Thyroid gland (tissue), 4 donors: Measurements from ENCODE around the gene SGCD. TPM values are rescaled to one million over a fixed set of nuclear protein-coding genes. Genes with fewer than 3 reads are reported as not detected.

Experiments used
- DNase-seq, 2 donors: peaks; one replicate each; pipeline ENCODE4 v3.0.0-alpha.2; 2019
- H3K27ac ChIP-seq, 3 donors: fragments of 200-600 bp; sonication (generic); 1 replicate in 2 of 3; 2 replicates in 1 of 3; pipeline ENCODE4 v1.5.1; 2016 to 2019; ENCODE audit warnings: mild to moderate bottlenecking in 1 of 3, moderate library complexity in 1 of 3
- H3K27me3 ChIP-seq: fragments of 200-600 bp; sonication (generic); one replicate; pipeline ENCODE4 v1.5.1; 2019
- H3K36me3 ChIP-seq, 2 donors: fragments of 200-600 bp; sonication (generic); one replicate each; pipeline ENCODE4 v1.5.1; 2016 to 2019
- H3K4me1 ChIP-seq, 2 donors: fragments of 200-600 bp; sonication (generic); one replicate each; pipeline ENCODE4 v1.5.1; 2017 to 2019
- H3K4me3 ChIP-seq, 3 donors: fragments of 200-600 bp; sonication (generic); replicated peaks in 1 of 3; 1 replicate in 2 of 3; 2 replicates in 1 of 3; pipeline ENCODE4 v1.5.1; 2016; ENCODE audit warnings: mild to moderate bottlenecking in 1 of 3
- H3K9me3 ChIP-seq: fragments of 200-600 bp; sonication (generic); one replicate; pipeline ENCODE4 v1.5.1; 2017
- POLR2A ChIP-seq, 2 donors: fragments of 450-650 bp; IDR thresholded peaks; one replicate each; pipeline ENCODE4 v1.6.1; 2017; ENCODE audit warnings: antibody characterized with exemption in 2 of 2, mild to moderate bottlenecking in 2 of 2, moderate library complexity in 1 of 2
- WGBS, 2 donors: methylation state at CpG; one replicate each; pipeline ENCODE4 v1.1.5; 2017; 5-methylcytosine and 5-hydroxymethylcytosine counted together
- intact Hi-C: fragments of 100-400 bp; cut with DNase I; formaldehyde crosslinking; loops from one replicate; pipeline ENCODE4 v1.15.1; 2023
- total RNA-seq, 4 donors: library from RNA; depleted of rRNA; stranded (reverse); fragments of >200 nt; gene quantifications; one replicate each; pipeline ENCODE4 v1.2.3, GENCODE V29; 2016
- TF ChIP-seq, protein P1 (sequence below), 6 experiments: fragments of 200-600 bp in 3 of 6; fragments of 450-650 bp in 3 of 6; sonication (generic) in 3 of 6; IDR thresholded peaks; one replicate each; pipeline ENCODE4 v1.5.1; 2016 to 2019; ENCODE audit warnings: antibody characterized with exemption in 6 of 6, mild to moderate bottlenecking in 2 of 6, inconsistent platforms in 1 of 6, moderate library complexity in 1 of 6

SGCD gene
- total RNA-seq, 4 donors from 2014 or later = 7.4 to 20.1 (median 9.2) TPM

GRCh38 chr5:156423597-156423996 is 96.6 kb downstream of the SGCD start:
- Histone ChIP-seq H3K27ac (no peak overlapping the region), H3K36me3 (no peaks in the 10 kb centered on the region), H3K4me1 (no peaks in the 10 kb centered on the region), H3K9me3 (no peaks in the 10 kb centered on the region), H3K4me3 (no peak overlapping the region), H3K27me3 (no peaks in the 10 kb centered on the region)
- 64 to 98% methylated on average over 3 of the region's 3 CpGs for WGBS, 2 donors
- intact Hi-C loops = no loop called here
- no peak for DNase-seq
- TF ChIP-seq, protein P1, sequence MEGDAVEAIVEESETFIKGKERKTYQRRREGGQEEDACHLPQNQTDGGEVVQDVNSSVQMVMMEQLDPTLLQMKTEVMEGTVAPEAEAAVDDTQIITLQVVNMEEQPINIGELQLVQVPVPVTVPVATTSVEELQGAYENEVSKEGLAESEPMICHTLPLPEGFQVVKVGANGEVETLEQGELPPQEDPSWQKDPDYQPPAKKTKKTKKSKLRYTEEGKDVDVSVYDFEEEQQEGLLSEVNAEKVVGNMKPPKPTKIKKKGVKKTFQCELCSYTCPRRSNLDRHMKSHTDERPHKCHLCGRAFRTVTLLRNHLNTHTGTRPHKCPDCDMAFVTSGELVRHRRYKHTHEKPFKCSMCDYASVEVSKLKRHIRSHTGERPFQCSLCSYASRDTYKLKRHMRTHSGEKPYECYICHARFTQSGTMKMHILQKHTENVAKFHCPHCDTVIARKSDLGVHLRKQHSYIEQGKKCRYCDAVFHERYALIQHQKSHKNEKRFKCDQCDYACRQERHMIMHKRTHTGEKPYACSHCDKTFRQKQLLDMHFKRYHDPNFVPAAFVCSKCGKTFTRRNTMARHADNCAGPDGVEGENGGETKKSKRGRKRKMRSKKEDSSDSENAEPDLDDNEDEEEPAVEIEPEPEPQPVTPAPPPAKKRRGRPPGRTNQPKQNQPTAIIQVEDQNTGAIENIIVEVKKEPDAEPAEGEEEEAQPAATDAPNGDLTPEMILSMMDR (IDR thresholded peaks at IDR 0.05) = no peak
- TF ChIP-seq POLR2A (IDR thresholded peaks at IDR 0.05) = no peak

DNA sequence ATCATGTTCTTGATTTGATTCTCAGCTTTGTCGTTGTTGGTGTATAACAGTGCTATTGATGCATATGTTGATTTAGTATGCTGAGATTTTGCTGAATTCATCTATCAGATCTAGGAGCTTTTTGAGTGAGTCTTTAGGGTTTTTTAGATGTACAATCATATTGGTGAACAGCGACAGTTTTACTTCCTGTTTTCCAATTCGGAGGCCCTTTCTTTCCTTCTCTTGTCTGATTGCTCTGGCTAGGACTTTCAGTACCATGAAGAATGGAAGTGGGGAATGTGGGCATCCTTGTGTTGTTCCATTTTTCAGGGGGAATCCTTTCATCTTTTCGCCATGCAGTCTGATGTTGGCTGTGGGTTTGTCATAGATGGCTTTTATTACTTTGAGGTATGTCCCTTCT is 100.4 kb downstream of the SGCD start:
- intact Hi-C loops = no loop called here
- no peak for TF ChIP-seq POLR2A (IDR thresholded peaks at IDR 0.05)
- TF ChIP-seq, protein P1 (IDR thresholded peaks at IDR 0.05) = no peak
- Histone ChIP-seq H3K9me3 (no peaks in the 10 kb centered on the region), H3K27me3 (no peaks in the 10 kb centered on the region), H3K4me1 (peaks cover 0 to 7% of the 10 kb centered on the region in 2 donors), H3K36me3 (no peaks in the 10 kb centered on the region), H3K27ac (no peak overlapping the region), H3K4me3 (no peak overlapping the region)
- 92% methylated on average over 4 of the region's 4 CpGs for WGBS, 2 donors
- no peak for DNase-seq

DNA sequence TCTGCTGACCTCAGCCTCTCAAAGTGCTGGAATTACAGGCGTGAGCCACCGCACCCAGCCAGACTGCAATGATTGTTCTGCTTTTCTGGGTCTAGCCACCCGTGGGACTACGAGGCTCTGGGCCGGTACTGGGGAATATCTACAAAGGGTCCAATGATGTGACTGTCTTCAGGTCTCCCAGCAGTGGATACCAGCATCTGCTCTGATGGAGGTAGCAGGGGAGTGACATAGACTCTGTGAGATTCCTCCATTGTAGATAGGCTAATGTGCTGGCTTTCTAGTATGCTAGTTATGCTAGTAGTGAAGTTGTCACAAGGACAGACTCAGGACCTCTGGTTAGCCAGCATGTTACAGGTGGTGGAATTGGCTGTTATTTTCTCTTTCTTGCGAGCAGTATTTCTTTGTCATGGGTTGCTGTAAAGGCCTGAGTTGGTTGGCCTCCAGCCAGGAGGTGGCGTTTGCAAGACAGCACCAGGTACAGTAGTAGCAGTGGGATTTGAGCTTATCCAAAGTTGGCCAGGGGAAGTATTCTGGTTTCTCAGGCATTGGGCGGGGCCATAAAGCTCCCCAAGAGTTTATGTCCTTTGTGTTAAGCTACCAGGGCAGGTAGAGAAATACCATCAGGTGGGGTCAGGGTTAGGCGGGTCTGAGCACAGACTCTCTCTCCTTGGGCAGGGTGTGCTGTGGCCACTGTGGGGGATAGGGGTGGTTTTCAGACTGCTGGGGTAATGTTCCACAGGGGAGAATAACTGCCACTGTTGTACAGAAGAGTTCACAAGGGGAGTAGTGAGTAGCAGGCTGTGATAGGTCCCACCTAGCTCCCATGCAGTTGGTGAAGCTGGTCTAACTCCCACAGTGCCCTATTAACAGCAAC is 105.2 kb downstream of the SGCD start:
- no peak overlapping the region for H3K27ac ChIP-seq
- intact Hi-C loops = no loop called here
- H3K4me1 ChIP-seq = peaks cover 0 to 8% of the 10 kb centered on the region in 2 donors
- H3K9me3 ChIP-seq = no peaks in the 10 kb centered on the region
- no peaks in the 10 kb centered on the region for H3K27me3 ChIP-seq
- TF ChIP-seq, protein P1 (IDR thresholded peaks at IDR 0.05) = no peak
- no peak for TF ChIP-seq POLR2A (IDR thresholded peaks at IDR 0.05)
- H3K4me3 ChIP-seq = no peak overlapping the region
- H3K36me3 ChIP-seq = no peaks in the 10 kb centered on the region
- WGBS, 2 donors = 78 to 88% methylated on average over 9 of the region's 9 CpGs
- peak; percentile 63 to 85 for DNase-seq

DNA sequence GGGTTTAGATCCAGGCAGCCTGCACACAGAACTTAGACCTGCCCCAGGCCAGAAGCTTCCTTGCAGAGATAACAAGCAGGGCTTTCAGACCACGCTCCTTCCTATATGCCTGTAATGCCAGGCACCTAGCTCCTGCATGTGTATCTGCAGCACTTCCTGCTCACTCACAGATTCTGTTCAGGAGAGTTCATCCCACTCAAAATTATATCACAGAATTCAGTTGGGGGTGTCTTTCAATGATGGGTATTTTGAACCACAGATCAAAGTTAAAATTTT is 105.8 kb downstream of the SGCD start:
- H3K27me3 ChIP-seq = no peaks in the 10 kb centered on the region
- 89 to 100% methylated on average over 1 of the region's 1 CpG for WGBS, 2 donors
- peaks cover 1 to 8% of the 10 kb centered on the region in 2 donors for H3K4me1 ChIP-seq
- no peaks in the 10 kb centered on the region for H3K36me3 ChIP-seq
- H3K9me3 ChIP-seq = no peaks in the 10 kb centered on the region
- H3K4me3 ChIP-seq = no peak overlapping the region
- no peak for DNase-seq
- H3K27ac ChIP-seq = no peak overlapping the region
- TF ChIP-seq, protein P1 (IDR thresholded peaks at IDR 0.05) = no peak
- TF ChIP-seq POLR2A (IDR thresholded peaks at IDR 0.05) = no peak
- intact Hi-C loops = no loop called here

- no peaks in the 10 kb centered on the region for H3K9me3 ChIP-seq
- intact Hi-C loops = no loop called here
- H3K27me3 ChIP-seq = no peaks in the 10 kb centered on the region
- no peak for TF ChIP-seq POLR2A (IDR thresholded peaks at IDR 0.05)
- TF ChIP-seq, protein P1 (IDR thresholded peaks at IDR 0.05) = no peak
- no peak overlapping the region for H3K27ac ChIP-seq
- 97% methylated on average over 5 of the region's 5 CpGs for WGBS, 2 donors
- H3K4me3 ChIP-seq = no peak overlapping the region
- H3K36me3 ChIP-seq = no peaks in the 10 kb centered on the region
- no peak for DNase-seq
- peaks cover 3 to 13% of the 10 kb centered on the region in 2 donors for H3K4me1 ChIP-seq
Observed at GRCh38 chr5:156434471-156434870, 107.5 kb downstream of the SGCD start.
